Skin of body (tissue), 3 donors: ENCODE measurements around the gene ARSB. TPM values are rescaled to one million over a fixed set of nuclear protein-coding genes. Genes with fewer than 3 reads are reported as not detected.

Experiments
- DNase-seq: peaks from one replicate; lab custom pipeline; 2025; lab: John Stamatoyannopoulos, UW
- small RNA-seq: library from RNA; depleted of rRNA; stranded (forward); fragments of <200 nt; gene quantifications from one replicate; pipeline ENCODE3, GENCODE V24; 2014; ENCODE audit warnings: low replicate concordance
- total RNA-seq: library from RNA; depleted of rRNA; stranded (reverse); fragments of >200 nt; gene quantifications from one replicate; pipeline ENCODE4 v1.2.3, GENCODE V29; 2014

The ARSB gene
- total RNA-seq, 1 donor from 2014 or later = 10.9 TPM

DNA sequence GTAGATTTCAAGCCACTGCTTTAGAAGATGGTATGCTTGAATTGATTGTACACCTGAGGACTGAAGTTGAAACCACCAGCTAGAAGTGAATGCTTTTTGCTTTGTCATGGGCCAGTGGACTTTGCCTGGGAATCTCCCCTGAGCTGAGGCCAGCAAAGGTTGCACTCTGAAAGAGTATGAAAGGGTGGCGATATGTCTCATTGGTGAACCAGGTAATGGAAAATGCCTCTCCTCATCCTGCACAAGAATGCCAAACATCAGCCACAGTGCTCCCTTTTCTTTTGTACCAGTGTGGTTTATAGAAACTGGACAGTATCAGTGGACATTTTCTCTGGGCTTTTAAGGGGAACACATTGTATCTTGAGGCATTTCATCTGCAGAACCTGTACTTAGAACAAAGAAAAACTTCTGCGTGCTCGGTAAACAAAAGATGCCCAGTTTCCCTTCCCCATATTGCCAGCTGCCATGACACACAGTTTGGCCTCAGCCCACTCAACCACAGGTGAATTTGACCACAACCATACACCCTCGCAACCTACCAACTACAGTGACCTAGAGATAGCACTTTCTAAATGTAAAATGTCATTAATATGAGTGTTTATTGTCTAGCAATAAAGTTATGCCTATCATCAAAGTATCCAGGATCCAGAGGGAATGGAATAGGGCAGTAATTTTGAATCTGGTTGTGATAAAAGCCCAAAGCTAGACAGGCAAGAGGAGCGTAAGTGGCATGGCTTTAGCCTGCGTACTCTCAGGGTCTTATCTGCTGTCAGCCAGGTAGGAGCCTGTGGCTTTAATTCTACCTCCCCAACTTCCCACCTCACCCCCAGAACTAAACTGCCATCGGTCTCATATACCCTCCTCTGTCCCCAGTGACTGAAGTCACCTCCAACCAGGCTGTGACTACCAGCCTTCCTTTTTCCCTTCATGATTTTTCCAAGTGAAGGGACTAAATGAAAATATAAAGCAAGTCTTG is 257.0 kb downstream of the ARSB start:
- no peak for DNase-seq

Small RNAs within 50 kb of the gene (small RNA-seq; reads per million reads assigned to genes)
- gene AC025755.1 = not detected

Other genes with a start within 250 kb of the ARSB start
- gene DMGDH, start 84.4 kb upstream of the ARSB start, total RNA-seq = 3.3 TPM
- 3.0 TPM for gene BHMT2, start 84.5 kb upstream of the ARSB start, total RNA-seq
- gene BHMT, start 126.5 kb upstream of the ARSB start, total RNA-seq = 0.39 TPM